NCI-H1436 treated with DMSO at 0.1 percent for 48 hours (cell line): Measurements from ENCODE around the gene TTC33.
"Not testable (repeated sequence)": the region's sequence is repeated elsewhere in the genome, so short reads cannot be mapped to it uniquely, and the experiment has no call there.

Experiments
- DNase-seq: peaks from one replicate; lab custom pipeline; 2025; lab: John Stamatoyannopoulos, UW

Gene TTC33

DNA sequence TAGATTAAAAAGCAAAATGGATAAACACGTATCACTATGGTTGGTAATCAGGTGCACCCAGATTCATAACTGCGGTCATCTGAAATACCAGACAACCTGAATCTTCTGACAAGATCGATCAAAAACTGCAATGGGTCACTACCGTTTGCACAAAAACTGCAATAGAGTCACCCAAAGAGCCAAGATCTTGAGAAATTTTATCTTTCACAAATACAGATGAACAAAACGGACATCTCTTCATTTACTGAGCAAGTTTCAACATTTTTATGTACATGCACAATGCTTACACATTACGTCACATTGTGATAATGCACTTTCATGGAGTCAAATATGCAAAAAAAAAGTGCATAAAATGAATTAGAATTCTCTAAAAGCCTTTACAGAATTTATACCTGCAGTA lies 23.8 kb upstream of the TTC33 start:
- DNase-seq, result no peak

DNA sequence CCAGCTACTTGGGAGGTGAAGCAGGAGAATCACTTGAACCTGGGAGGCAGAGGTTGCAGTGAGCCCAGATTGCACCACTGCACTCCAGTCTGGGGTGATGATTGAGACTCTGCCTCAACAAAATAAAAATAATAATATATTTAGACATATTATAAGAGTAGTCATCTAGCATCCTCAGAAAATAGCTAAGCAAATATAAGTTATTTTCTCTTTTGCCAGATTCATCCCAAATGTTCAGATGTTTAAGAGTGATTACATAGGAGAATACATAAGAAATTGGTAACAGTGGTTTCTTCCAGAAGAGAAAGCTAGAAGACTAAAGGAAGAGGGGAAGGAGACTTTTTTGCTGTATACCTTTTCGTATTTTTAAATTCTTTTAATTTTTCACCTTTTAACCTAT lies 22.4 kb upstream of the TTC33 start:
- no peak for DNase-seq

DNA sequence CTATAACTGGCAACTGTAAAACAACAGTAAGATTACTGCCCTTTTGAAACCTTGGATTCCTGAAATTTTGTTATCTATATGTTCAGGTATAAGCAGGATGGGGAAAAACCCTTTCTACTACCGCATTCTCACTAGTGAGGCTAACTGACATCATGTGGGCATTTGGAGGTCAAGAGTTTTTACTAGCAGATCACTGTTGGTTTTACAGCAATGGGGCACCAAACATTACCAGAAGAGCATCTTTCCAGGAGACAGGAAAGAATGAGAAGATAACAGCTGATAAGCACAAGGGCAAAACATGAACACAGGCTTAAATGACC lies 20.9 kb upstream of the TTC33 start:
- no peak for DNase-seq

DNA sequence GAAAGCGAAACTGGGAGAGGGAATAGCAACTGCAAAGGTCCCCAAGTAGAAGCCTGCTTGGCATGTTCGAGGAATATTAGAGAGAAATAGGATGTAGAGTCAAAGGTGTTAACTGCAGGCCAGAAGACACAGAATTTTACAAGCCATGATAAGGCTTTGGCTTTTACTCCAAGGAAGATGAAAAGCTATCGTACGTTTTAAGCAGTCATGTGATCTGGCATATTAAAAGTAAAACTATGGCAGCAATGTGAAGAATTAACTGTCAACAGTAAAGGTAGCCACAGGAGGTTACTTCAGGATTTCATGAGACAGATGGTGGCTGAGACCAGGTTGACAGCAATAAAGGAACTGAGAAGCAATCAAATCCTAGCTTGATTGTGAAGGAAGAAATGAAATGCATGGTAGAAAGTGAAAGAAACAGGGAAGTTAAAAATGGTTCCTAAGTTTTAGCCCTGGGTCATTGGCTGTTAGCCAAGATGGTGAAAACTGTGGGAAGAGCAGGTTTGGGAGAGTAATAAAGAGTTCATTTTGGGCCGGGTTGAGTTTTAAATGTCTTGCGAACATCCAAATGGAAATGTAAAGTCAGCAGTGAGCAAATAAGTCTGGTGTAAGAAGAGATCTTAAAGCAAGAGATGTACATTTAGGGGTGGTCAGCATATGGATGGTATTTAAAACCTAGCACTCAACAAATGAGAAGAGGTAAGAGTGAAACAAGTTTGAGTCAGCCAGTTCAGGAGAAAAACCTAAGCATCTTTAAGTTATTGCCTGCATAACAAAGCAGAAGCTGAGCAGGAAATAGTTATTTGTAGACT lies 20.3 kb upstream of the TTC33 start:
- no peak for DNase-seq

DNA sequence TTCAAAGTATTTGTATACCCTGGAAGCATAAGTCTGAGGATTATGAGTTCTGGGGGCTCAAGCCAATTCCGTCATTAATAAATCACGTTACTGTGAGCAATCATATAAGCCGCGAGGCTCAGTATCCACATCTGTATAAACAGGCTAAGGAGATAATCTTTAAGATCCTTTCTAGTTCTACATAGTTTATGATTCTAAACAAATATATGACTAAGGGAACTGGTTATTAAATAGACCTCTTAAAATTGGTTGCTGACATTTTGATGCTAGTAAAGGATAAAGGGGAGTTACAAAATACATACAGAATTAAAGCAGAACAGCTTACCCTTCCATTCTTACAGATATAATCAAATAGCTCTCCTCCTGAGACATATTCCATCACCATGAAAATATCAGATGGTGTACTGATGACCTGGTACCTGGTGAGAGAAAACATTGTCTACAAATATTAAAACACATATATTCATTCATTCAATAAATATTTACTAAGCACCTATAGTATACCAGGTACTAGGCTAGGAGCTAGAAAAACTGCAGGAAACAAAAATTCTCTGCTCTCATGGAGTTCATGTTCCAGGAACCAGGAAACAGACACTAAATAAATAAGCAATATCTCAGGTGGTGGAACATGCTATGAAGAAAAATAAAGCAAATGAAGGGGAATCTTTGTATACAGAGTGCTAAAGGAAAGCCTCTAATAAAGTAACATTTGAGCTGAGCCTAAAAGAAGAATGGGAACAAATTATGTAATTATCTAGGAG lies 19.5 kb upstream of the TTC33 start:
- DNase-seq, result no peak

DNA sequence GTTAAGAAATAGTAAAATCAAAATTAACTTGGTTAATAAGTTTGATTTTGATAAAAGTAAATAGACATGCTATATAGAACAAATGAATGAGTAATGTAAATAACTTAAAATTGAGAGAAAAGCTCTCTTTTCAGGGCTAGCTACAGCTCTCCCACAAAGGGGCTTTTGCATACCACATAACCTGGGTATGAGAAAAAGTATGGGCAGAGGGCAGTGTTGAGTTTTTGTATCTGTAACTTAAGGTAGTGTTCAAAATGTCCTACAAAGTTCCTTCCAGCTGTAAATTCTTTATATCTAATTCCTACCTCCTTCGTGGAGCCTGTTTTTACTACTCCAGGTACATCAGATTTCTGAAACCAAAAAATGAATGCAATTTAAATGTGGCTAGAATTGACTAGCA lies 18.9 kb upstream of the TTC33 start:
- DNase-seq, result no peak

DNA sequence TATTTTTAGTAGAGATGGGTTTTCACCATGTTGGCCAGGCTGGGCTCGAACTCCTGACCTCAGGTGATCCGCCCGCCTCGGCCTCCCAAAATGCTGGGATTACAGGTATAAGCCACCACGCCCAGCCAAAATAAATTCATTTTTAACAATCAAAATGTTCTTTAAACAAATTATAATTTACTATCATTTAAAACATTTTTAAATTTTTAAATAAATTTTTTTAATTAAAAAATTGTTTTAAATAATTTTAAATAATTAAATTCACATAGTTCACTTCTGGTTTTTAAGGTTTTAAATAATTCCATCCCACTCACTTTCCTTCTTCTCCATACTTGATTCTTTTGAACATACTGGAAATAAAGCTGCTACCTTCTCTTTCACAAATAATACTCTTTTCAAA lies 15.0 kb upstream of the TTC33 start:
- DNase-seq, result no peak

DNA sequence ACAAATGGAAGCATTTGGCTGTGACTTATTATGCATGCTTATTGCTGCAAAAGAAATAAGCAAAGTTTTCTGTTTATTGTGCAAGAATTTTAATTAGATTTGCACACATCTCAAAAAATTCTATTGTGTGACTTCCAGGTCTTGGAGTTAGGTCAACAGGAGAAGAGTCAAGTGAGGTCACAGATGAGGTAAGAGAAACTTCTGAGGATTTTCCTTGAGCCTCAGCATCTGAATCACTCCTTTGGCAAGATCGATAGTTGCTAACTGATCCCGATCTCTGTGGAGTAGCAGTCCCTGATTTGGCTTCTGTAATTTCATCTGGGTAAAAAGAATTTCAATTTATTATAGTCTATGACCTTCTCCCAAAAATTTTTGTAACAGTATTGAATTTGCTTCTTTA lies 6.9 kb upstream of the TTC33 start:
- no peak for DNase-seq

DNA sequence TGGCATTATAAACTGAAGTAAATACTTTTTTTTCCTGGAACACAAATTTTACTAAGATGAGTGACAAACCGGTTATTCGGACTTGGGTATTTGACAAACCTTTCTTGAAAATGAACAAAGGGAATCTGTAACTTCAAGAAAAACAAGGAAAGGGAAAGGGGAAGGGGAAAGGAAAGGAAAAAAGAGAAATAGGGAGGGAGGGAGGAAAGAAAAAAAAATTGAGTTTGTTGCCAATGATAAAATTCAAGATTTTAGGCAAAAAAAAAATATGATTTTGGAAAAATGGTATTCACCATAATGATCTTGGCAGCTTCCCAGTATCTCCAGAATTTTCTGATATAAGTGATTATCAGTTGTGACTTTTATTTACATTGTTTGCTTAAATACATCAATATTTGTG lies 1.6 kb upstream of the TTC33 start:
- no peak for DNase-seq

DNA sequence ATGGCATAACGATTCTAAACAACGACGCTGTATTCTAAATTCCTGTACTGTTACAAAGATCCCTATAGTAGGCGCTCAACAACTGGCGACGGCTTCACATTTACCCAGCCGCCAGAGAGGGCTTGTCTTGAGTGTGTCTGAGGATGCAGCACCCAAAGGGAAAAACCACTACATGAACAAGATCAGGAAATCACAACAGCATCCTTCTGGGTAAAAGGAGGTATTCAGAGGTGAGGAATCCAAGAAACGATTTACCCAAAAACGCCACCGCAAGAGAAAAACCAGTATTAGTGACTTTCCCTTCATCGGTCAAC lies 711 bp downstream of the TTC33 start:
- DNase-seq, result no peak

DNA sequence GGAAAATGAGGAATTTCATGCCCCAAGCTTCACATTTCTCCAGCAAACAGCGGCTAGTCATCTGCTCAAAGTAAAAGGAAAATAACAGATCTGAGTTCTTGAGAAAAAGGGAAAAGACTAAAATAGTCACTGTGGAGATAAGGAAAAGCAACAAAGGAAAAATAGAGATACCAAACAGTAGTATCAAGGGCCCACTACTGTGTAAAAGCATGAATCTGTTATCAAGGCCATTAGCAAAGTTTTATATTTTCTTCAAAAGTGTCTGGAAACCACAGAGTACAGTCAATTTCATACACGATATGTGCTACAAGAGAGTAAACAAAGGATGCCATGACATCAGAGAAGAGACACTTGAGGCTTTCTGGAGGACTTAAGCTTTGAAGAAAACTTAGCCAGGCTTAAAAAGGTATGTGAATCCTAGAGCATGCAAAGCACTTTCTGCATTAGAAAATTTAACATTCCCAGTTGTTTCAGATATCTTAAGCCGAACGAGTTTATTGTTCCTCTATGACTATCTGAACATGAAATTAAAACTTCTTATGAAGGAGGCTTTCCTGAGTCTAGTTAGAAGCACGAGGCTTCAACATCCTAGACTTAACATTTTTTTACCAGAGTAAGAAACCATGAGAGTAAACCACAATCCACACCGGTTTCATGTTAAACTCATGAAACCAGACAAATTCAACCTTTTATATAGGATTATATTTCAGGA lies 1.2 kb downstream of the TTC33 start:
- no peak for DNase-seq

DNA sequence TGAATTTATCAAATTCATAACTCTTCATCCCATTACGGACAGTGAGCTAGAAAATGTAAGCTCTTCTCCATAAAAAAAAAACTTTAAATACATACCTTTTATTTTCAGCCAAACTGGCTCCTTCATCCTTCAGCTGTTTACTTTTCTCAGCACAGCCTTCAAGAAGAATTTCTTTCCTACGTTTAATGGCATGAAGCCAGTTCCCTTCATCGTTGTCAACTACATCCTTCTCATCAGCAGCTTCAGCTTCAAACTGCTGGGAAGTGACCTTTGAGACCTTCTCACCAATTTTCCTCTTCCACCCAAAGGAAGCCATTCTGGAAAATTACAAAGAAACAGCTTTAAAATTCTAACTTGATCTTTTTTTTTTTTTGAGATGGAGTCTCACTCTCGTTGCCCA lies 9.1 kb downstream of the TTC33 start:
- DNase-seq, result no peak

DNA sequence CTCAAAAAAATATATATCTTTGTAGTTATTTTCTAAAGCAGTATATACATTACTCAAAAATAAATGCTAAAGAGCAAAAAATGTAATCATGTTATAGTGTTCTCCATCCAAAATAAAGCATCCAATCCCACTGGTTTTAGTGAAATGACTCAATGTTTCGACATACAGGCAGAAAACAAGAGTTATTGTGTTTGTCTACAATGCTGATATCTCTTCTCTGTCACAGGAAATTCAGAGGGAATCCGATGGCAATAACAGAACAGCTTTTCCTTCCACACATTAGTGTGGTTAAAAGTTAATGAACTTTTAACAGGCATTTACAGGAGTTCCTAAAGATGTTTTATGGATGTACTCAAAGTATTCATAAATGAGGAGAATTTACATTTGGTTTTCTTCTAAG lies 12.0 kb downstream of the TTC33 start:
- no peak for DNase-seq

DNA sequence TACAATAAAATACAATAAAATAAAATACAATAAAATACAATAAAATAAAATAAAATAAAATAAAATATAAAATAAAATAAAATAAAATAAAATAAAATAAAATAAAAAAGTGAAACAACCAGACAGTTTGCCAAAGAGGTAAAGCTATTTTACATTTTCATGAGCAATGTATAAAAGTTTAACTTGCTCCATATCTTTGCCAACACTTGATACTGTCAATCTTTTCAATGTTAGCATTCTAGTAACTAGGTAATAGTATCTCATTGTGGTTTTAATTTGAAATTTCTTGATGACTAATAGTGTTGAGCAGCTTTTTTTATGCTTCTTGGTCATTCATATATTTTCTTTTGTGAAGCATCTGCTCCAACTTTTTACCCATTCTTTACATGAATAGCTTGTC lies 17.3 kb downstream of the TTC33 start:
- DNase-seq, result no peak

DNA sequence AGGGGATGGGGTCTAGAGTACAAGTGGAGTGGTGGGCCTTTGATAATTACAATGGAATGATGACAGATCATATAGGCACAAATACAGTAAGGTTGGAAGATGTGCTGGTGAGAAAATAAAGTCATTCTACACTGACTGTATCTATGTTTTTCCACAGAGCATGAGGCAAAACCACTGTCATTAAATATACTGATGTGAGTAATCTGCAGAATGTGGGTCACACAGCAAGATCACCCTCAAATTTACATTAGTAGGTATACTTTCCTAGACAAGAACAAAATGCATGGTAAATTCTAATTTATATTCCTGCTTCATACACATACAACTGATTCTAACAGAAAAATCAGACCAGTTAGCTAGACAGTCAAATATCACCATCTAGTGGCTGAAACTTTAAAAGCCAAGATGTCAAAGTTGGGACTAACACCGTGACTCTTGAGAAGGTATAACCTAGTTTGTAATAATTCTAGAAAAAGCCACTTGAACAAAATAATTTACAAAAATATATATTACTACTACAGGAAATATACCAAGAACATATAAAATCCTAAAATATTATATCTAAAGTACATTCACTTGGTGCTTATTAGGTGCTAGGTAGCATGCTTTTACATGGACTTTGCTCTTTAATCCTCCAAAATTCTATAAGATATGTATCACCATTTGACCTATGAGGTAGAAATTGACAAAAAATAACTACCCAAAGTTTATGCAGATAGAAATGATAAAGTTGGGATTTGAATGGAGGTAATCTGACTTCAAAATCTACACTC lies 19.5 kb downstream of the TTC33 start:
- no peak for DNase-seq

DNA sequence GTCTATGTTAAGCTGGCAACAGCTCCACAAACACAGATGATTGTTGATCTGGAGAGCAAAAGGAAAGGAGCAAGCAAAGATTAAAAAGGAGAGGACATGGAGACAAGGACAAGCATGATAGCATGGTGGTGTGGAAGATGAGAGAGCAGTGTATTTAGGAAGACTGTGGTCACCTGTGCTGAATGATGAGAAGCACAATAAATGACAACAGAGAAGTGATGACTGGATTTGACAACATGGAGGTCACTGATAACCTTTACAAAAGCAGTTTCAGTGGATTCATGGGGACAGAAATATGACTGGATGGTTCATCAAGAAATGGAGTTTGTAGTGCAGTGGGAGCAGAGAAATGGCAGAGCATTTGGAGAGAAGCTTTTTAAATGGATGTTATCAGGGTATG lies 20.2 kb downstream of the TTC33 start:
- DNase-seq, result no peak

DNA sequence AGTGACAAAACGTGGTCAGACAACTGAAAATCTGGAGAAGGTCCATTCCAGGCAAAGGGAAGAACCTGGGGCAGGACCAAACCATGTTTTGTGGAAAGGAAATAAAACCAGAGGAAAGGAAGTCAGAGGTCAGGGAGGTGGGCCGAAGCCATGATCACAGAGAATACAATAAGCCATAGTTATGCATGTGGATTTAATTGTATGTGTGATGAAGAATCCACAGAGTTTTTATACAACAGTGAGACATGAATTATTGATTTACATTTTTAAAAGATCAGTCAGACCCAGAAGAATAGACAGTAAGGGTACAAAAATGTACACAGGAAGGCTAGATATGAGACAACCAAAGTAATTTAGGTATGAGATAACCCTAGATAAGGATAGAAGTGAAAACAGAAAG lies 20.8 kb downstream of the TTC33 start:
- no peak for DNase-seq

DNA sequence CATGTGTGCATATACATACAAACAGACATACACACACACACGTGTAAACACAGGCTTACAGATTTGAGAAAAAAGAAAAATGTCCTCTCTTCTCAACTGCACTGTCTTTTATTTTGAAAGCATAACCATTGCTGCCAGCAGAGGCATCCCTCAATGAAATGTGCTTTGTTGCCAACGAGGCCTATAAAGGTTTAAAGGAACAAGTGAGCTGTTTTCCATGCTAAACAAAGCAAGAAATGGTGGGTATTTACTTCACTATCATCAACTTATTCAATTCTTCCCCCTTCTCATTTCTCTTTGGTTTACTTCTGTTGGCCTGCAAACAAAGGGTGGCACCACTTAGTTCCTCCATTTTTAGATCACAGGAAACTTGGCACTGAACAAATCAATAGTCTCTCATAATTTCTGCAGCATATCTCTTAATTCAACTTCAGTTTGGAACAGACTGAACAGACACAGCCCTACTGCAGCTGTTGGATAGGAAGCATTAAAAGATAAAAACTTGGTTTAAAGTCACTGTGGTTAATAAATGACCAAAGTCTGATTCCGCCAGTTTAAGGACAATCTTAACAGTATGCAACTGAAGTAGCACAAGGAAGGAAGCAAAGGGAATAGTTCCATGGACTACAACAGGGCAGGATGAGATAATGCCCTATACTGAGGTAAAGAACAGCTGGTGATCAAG lies 21.7 kb downstream of the TTC33 start:
- no peak for DNase-seq

DNA sequence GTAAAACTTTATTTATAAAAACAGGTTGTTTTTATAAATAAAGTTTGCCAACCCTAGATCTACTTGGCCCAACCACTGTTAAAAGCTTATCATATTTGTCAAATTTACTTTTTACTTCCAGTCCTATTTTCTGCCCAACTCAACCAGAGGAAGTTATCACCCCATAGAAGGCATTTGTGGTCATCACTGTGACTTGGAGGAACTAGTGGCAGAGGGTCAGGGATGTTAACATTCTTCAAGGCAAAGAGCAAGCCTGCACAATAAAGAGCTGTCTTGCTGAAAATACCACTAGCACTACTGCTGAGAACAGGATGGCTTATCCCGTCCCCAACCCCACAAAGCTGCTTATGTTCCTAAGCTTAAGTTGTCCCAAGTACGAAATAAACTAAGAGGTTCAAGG lies 22.3 kb downstream of the TTC33 start:
- DNase-seq, result no peak

DNA sequence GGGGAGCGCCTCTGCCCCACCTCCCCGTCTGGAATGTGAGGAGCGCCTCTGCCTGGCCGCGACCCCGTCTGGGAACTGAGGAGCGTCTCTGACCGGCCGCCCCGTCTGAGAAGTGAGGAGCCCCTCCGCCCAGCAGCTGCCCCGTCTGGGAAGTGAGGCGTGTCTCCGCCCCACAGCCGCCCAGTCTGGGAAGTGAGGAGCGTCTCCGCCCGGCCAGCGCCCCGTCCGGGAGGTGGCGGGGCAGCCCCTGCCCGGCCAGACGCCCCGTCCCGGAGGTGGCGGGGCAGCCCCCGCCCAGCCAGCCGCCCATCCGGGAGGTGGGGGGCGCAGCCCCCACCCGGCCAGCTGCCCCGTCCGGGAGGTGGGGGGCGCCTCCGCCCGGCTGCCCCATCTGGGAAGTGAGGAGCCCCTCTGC lies 33.3 kb downstream of the TTC33 start:
- not testable (repeated sequence) for DNase-seq

DNA sequence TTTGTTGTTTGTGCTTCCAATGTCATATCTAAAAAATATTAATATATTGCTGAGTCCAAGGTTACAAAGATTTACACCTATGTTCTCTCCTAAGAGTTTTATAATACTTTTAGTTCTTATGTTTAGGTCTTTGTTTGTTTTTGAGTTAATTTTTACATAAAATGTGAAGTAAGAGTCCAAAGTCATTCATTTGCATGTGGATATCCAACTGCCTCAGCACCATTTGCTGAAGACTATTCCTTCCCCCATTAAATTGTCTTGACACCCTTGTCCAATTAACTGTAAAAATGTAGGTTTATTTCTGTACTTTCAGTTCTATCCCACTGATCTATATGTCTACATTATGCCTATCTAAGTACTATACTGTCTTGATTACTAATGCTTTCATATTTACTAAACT lies 35.7 kb downstream of the TTC33 start:
- no peak for DNase-seq

DNA sequence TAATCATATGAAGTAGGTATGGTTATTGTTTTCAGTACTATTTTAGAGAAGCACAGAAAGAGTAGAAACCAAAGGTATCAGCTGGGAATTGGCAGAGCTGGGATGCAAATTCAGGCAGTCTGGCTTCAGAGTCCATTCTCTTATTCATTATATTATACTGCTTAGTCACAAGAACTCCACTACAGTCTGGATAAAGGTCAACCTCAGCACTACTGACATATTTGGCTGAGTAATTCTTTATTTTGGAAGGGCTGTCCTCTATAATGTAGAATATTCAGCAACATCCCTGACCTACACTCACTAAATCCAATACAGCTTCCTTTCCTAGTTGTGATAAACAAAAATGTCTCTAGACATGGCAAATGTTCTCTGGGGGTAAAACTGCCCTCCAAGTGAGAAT lies 38.5 kb downstream of the TTC33 start:
- DNase-seq, result no peak
